GM18498 (cell line): ENCODE results near the gene ABCG2.

Source experiments
- ATAC-seq: cut with Tn5 transposase; IDR thresholded peaks from one replicate; pipeline ENCODE4 v1.9.1; 2021; ENCODE audit warnings: mild to moderate bottlenecking, moderate library complexity; ENCODE audit not compliant: unreplicated experiment

ABCG2 gene

GRCh38 chr4:88077911-88078524 is 80.4 kb downstream of the ABCG2 start:
- no peak for ATAC-seq

GRCh38 chr4:88075336-88075735 is 83.1 kb downstream of the ABCG2 start:
- no peak for ATAC-seq

GRCh38 chr4:88070031-88070430 is 88.4 kb downstream of the ABCG2 start:
- no peak for ATAC-seq

GRCh38 chr4:88064410-88064809 is 94.0 kb downstream of the ABCG2 start:
- ATAC-seq, result no peak

- ATAC-seq, result no peak
Measured at GRCh38 chr4:88063634-88064296, 94.7 kb downstream of the ABCG2 start.

- ATAC-seq, result no peak
Measured at GRCh38 chr4:88062843-88063242, 95.6 kb downstream of the ABCG2 start.

- ATAC-seq, result no peak
Measured at GRCh38 chr4:88062311-88062710, 96.1 kb downstream of the ABCG2 start.

GRCh38 chr4:88060431-88060830 is 98.0 kb downstream of the ABCG2 start:
- ATAC-seq, result no peak

GRCh38 chr4:88059766-88060165 is 98.7 kb downstream of the ABCG2 start:
- ATAC-seq, result no peak

GRCh38 chr4:88058295-88058694 is 100.1 kb downstream of the ABCG2 start:
- no peak for ATAC-seq

- ATAC-seq, result peak; percentile 62
Measured at GRCh38 chr4:88054901-88055300, 103.5 kb downstream of the ABCG2 start.

- ATAC-seq, result no peak
Measured at GRCh38 chr4:88054229-88054628, 104.2 kb downstream of the ABCG2 start.

GRCh38 chr4:88045021-88045420 is 113.4 kb downstream of the ABCG2 start:
- ATAC-seq, result no peak

GRCh38 chr4:88043586-88044340 is 114.7 kb downstream of the ABCG2 start:
- no peak for ATAC-seq

- no peak for ATAC-seq
Measured at GRCh38 chr4:88043001-88043400, 115.4 kb downstream of the ABCG2 start.

GRCh38 chr4:88041626-88042025 is 116.8 kb downstream of the ABCG2 start:
- no peak for ATAC-seq

GRCh38 chr4:88040707-88041106 is 117.7 kb downstream of the ABCG2 start:
- ATAC-seq, result no peak
